Activated naive CD4-positive, alpha-beta T cell treated with anti-CD3 and anti-CD28 coated beads, Interleukin-2, amount 50 U/mL, for 72 hours (primary cell): ENCODE measurements around the gene TBX2. TPM values are rescaled to one million over a fixed set of nuclear protein-coding genes. Genes with fewer than 3 reads are reported as not detected.
"Not testable (repeated sequence)": the region's sequence is repeated elsewhere in the genome, so short reads cannot be mapped to it uniquely, and the experiment has no call there.

Experiments used
- ATAC-seq, 2 donors: fragments of 150-1000 bp; cut with Tn5 transposase; 2 replicates each; pipeline ENCODE4 v1.10.0; 2021; ENCODE audit warnings: mild to moderate bottlenecking in 2 of 2, moderate library complexity in 2 of 2
- DNase-seq, 2 donors: peaks; one replicate each; pipeline ENCODE4 v3.0.0; 2021 to 2022; ENCODE audit warnings: low spot score in 2 of 2
- H3K27ac Mint-ChIP-seq, 2 donors: one replicate each; pipeline ENCODE4 v1.8.0; 2022; ENCODE audit warnings: mild to moderate bottlenecking in 2 of 2, mixed read lengths in 2 of 2
- H3K36me3 Mint-ChIP-seq, 2 donors: one replicate each; pipeline ENCODE4 v1.8.0; 2022; ENCODE audit warnings: mixed read lengths in 2 of 2
- H3K9me3 Mint-ChIP-seq, 2 donors: one replicate each; pipeline ENCODE4 v1.8.0; 2022; ENCODE audit warnings: mixed read lengths in 2 of 2
- total RNA-seq, 2 donors: library from RNA; stranded (reverse); gene quantifications; one replicate each; pipeline ENCODE4 v1.2.3, GENCODE V29; 2022

TBX2 gene
- total RNA-seq, 2 donors from 2014 or later, result not detected

DNA sequence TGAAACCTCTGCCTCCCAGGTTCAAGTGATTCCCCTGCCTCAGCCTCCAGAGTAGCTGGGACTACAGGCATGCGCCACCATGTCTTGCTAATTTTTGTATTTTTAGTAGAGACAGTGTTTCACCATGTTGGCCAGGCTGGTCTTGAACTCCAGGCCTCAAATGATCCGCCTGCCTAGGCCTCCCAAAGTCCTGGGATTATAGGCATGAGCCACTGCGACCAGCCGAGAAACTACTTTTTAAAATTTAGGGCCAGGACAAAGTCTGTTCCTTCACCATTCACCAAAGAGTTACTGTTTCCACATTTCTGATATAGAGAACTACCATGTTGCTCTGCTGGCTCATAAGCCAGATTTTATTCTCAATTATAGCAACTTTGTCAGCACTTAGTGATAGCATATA is 49.5 kb downstream of the TBX2 start:
- H3K36me3 Mint-ChIP-seq, result peaks cover 1 to 12% of the 10 kb centered on the region in 2 donors
- not testable (repeated sequence) for H3K27ac Mint-ChIP-seq, ATAC-seq, H3K9me3 Mint-ChIP-seq, DNase-seq

DNA sequence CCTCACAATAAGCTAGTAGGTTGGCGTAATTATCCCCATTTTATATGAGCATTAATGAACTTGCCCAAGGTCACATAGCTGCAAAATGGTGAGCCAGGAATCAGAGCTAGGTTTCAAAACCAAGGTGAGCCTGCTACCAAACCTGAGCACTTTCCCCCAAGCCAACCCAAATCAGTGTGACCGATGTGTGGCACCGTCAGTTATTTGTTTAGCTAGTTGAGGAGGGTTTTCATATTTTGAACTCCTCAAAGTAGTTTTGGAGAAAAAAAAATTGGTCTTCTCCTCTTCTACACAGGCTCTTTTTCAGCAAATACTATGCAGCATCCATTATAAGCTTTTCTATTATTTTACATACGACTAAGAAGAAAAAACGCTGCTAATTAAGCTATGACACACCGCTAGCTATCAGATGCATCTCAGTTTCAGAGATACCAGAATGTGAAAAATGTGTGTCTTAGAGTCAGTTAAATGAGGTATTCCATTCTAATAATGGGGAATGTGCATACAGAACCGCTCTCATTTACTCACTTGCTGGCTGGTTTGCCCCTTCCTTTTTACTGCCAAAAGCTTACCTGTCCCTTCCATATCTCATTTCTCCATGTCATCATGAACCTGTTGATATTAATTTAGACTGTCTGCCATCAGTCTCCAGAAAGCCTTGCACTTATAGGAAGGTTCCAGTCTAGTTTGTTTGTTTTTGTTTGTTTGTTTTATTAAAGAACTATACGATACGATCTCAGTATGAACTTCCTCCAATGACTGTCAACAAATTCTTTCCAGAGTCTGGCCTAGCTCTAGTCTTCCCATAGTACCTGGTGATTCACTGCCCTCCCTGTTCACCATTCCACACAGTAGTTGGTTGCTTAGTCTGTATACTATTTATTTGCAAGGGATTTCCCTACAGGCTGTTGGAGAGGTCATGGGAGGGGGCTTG is 50.3 kb downstream of the TBX2 start:
- Mint-ChIP-seq H3K27ac (no peak overlapping the region), H3K9me3 (no peaks in the 10 kb centered on the region), H3K36me3 (peaks cover 4 to 14% of the 10 kb centered on the region in 2 donors)
- no peak for DNase-seq
- no peak for ATAC-seq

- no peak for ATAC-seq
- no peaks in the 10 kb centered on the region for H3K9me3 Mint-ChIP-seq
Observed at GRCh38 chr17:61450641-61451537, 51.2 kb downstream of the TBX2 start.

DNA sequence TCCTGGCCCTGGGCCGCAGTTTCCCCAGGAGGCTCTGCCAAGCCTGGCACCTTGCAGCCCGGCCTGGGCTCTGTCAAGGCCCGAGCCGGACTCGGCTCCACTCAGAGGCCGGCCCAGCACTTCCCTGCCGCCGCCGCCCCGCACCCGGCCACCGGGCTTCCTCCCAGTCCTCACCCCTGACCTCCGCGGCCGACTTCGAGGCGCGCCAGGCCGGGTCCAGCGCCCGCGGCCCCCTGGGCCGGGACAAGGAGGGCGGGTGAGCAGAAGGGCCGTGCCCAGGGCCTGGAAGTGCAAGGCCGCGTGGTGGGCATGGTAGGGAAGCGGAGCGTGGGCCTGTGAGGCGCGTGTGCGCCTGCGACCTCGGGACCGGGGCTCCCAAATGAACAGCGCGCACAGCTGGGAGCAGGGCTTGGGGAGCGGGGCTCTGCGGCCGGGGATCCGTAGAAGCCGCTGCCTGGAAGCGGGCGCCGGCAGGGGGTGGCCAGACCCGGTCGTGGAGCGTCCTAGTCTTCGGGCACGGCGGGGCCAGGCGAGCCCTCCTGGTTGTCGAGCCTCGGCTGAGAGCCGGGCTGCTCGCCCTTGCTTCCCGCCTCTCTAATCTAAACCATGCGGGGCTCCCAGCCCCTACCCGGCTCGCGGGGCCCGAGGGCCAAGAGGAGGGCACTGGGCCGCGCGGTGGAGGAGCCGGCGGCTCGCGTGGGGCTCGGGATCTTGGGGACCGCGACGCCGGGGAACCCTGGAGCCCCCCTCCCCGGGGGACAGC is 52.1 kb downstream of the TBX2 start:
- ATAC-seq (no peak), DNase-seq (peak in 1 of 2 donors; percentile 37)

More at GRCh38 chr17:61450641-61451537, 51.2 kb downstream of the TBX2 start:
- no peak overlapping the region for H3K27ac Mint-ChIP-seq
- peaks cover 4 to 14% of the 10 kb centered on the region in 2 donors for H3K36me3 Mint-ChIP-seq
- peak in 1 of 2 donors; percentile 26 for DNase-seq

DNA sequence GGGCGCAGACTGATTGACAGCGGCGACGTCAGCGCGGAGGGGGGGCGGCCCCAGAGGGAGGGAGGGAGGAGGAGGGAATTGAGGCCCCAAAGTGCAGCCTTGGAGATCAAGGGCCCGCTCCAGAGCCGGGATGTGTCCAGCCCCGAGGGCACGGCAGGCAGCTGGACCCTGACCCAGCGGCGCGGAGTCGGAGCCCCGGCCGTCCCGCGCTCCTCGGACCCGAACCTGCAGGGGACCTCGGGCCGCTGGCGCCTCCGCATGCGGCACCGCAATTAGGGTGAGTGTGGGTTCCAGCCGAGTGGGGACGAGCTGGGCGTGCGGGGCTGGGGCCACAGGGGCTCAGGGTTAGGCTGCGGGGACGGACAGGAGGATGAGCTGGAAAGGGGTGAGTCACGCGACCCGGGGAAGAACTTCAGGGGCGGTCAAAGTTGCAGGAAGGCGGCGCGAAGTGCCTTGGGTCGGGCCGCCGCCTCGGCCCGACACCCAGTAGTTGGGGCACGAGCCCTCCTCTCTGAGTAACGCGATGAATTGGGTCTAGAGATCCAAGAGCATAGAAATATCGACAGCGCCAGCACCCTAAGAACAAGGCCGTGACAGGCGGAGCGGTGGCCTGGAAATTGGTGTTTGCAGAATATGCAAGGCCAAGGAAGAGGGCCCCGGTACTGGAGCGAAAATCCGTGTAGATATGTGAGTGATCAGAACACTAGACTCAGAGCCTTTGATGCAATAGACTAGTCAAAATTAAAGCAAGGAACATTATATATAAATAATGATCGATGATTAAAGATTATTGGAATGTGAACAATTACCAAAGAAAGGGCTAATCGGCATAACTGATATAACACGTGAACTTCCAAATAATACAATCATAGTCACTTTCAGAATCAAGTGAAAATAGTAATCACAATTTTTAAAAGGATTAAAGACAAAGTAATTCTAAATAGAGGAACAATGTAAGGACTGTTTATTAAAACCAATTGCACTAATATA is 53.0 kb downstream of the TBX2 start, which contains the start of gene TBX4:
Gene TBX4, plus strand, starts transcription at position 122 of the 990 bp plus-strand sequence. CDS start 4,069 bp downstream, outside the sequence.
- H3K27ac Mint-ChIP-seq, result no peak within 1 kb of the TSS
- no peaks in the 10 kb centered on the region for H3K9me3 Mint-ChIP-seq
- H3K36me3 Mint-ChIP-seq, result peaks cover 4 to 14% of the 10 kb centered on the region in 2 donors
- DNase-seq (peak in 1 of 2 donors; percentile 45), ATAC-seq (no peak)

More for the DNA sequence above, 52.1 kb downstream of the TBX2 start:
- Mint-ChIP-seq H3K27ac (no peak overlapping the region), H3K9me3 (no peaks in the 10 kb centered on the region), H3K36me3 (peaks cover 4 to 14% of the 10 kb centered on the region in 2 donors)

DNA sequence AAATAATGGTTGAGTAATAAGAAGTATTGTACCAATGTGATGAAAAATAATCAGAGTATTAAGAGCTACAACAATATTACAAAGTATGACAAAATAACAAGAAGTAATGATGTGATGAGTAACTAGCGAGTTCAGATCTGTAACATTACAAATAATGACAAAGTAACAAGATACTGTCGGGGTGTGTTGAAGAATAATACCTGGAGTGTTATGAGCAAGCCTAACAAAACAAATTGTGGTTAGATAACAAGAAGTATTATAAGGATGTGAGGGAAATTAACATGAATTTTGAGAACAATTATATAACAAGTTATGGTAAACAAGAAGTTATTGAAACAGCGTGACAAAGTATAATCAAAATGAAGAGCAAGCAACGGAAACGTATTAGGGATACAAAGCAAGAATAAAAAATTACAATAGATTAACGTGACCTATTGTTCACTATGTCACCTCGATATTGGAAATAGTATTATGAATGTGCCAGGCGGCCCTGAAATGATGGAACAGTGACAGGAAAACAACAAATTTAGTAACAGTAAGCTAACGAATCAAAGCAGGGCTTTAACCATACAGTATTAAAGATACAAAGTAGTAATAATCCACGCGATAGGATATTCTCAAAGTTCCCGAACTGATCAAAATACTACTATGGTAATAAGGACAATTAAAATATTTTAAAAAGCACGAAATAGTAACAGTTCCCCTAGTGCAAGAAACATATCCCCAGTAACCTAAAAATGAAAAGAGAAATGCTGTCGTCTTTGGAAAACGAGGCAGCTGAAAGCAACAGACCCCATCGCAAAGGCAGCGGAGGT is 54.1 kb downstream of the TBX2 start:
- no peaks in the 10 kb centered on the region for H3K9me3 Mint-ChIP-seq
- H3K36me3 Mint-ChIP-seq, result peaks cover 4 to 14% of the 10 kb centered on the region in 2 donors
- DNase-seq (no peak), ATAC-seq (no peak)
- H3K27ac Mint-ChIP-seq, result no peak overlapping the region

DNA sequence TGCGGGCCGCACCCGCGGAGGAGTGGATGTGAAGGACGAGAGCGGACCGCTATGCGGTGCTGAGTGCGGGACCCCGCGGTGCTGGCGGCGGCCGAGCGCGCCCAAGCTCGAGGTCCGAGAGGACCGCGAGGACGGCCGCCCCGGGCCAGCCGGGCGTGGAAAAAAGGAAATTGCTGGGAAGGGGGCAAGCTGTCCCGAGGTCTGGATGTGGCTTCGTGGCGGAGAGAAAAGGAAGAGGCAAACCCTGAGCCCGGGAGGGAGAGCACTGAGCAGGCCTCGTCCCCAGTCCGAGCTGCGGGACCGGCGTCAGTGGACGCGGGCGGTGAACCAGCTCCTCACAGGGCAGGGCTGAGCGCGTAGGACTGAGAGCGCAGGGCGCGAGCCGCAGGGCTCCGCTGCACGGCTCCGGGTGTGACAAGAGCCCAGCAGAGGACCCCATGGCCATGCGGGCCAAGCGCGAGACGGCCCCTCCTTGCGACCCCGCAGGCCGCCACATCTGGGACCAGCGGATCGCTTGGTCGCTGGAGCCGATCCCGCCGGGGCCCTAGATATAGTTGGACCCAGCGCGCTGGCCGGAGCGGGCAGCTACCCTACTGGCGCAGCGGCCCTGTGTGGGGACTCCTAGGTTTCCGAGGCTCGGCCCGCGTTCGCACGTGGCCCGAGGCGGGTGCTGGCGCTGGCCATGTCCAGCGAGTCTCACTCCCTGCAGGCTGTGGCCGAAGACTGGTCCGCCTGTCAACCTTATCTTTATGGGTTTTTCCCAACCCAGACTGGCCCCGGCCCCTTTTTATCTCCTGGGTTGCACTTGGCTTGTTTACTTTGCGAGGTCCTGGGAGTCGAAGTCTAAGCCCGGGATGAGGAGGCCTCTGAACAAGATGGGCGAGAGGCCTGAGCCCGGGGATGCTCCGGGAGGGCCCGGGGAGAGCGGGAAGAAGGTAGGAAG is 55.0 kb downstream of the TBX2 start:
- H3K27ac Mint-ChIP-seq, result no peak overlapping the region
- no peaks in the 10 kb centered on the region for H3K9me3 Mint-ChIP-seq
- peak in 1 of 2 donors; percentile 31 for ATAC-seq
- H3K36me3 Mint-ChIP-seq, result peaks cover 4 to 14% of the 10 kb centered on the region in 2 donors
- peak in 1 of 2 donors; percentile 49 for DNase-seq

DNA sequence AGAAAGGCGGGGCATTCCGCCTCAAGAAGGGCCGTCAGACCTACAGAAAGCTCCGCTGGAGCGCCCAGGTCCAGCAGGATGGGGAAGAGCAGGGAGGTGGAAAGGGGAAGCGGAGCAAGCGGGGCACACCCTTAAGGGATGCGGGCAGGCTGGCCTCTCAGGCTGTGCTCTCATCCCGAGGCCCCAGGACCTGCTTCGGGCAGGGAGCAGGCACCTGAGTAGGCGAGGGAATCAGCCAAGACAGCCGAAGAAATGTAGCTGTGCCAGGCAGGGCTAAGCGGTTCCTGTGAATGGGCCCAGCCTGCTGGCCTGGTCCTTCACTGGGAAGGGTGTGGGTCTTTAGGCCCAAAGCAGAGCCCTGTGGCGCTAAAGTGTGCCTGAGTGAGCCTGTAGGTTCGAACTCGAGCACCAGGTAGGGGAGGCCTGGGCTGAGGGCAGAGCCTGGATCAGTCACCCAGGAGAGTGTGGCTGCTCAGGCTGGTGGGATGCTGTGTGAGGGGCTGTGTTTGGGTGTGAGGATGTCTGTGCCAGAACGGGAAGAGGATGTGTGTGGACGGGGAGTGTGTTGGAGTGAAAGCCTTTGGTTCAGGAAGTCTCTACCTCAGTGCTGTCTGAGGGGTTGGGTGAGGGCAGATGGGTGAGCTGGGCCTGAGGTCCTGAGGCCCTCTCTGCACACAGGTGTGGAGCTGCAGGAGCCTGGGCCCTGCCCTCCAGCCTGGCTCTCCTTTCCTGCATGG is 55.8 kb downstream of the TBX2 start:
- ATAC-seq (no peak), DNase-seq (peak in 1 of 2 donors; percentile 20)
- no peak overlapping the region for H3K27ac Mint-ChIP-seq
- H3K36me3 Mint-ChIP-seq, result peaks cover 4 to 14% of the 10 kb centered on the region in 2 donors
- H3K9me3 Mint-ChIP-seq, result no peaks in the 10 kb centered on the region

- H3K27ac Mint-ChIP-seq, result no peak overlapping the region
- ATAC-seq (no peak), DNase-seq (peak in 1 of 2 donors; percentile 44)
- H3K9me3 Mint-ChIP-seq, result no peaks in the 10 kb centered on the region
- H3K36me3 Mint-ChIP-seq, result peaks cover 4 to 10% of the 10 kb centered on the region in 2 donors
Observed at GRCh38 chr17:61456061-61456681, 56.5 kb downstream of the TBX2 start.

DNA sequence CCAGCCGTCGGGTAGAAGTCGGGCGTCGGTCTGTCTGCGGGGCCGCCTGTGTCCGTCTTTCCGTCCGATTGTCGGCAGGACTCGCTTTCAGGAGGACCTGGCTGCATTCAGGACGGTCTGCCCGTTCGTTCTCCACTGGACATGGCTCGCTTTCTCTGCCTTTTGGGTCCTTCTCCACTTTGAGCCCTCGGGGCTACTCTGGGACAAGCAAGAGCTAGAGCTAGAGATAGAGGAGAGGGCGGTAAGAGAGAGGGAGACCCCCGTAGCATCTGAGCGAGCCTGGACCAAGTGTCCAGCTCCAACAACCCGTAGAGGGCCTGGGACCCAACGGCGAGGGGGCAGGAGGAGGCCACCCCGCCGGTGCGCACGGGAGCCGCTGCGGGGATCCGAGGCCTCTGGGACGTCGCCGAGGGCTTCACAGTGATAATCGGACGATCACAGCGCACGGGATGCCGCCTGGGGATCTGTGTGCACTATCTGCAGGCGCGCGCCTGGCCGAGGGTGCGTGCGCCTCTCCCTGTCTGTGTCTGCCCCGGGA is 57.1 kb downstream of the TBX2 start:
- no peaks in the 10 kb centered on the region for H3K9me3 Mint-ChIP-seq
- H3K27ac Mint-ChIP-seq, result no peak overlapping the region
- DNase-seq (peak in 1 of 2 donors; percentile 23), ATAC-seq (peak; percentile 14 to 22)
- peaks cover 4 to 10% of the 10 kb centered on the region in 2 donors for H3K36me3 Mint-ChIP-seq

- DNase-seq, result peak in 1 of 2 donors; percentile 31
- peaks cover 4 to 10% of the 10 kb centered on the region in 2 donors for H3K36me3 Mint-ChIP-seq
- no peaks in the 10 kb centered on the region for H3K9me3 Mint-ChIP-seq
- no peak overlapping the region for H3K27ac Mint-ChIP-seq
- no peak for ATAC-seq
Observed at GRCh38 chr17:61457226-61457983, 57.8 kb downstream of the TBX2 start.

GRCh38 chr17:61458000-61458399 is 58.4 kb downstream of the TBX2 start:
- no peak for ATAC-seq
- no peaks in the 10 kb centered on the region for H3K9me3 Mint-ChIP-seq
- H3K36me3 Mint-ChIP-seq, result peaks cover 4 to 10% of the 10 kb centered on the region in 2 donors
- H3K27ac Mint-ChIP-seq, result no peak overlapping the region
- peak in 1 of 2 donors; percentile 21 for DNase-seq
